Kidney glomerular epithelial cell (primary cell): Measurements from ENCODE around the gene MYPOP.

Experiments
- DNase-seq: peaks from one replicate; lab custom pipeline; 2025; lab: John Stamatoyannopoulos, UW

Gene MYPOP, protein sequence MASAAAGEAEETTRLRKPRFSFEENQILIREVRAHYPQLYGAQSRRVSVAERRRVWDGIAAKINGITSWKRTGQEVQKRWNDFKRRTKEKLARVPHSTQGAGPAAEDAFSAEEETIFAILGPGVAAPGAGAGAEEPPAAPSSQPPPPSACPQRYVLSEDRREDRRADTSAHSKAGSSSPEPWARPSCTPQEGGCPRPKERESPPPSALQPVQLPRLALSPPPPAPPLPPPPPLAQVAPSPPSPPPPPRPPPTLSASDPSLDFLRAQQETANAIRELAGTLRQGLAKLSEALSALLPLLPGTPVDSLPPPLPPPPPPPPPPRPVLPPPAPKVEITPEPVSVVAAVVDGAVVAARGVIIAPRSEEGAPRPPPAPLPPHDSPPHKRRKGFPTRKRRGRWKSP

DNA sequence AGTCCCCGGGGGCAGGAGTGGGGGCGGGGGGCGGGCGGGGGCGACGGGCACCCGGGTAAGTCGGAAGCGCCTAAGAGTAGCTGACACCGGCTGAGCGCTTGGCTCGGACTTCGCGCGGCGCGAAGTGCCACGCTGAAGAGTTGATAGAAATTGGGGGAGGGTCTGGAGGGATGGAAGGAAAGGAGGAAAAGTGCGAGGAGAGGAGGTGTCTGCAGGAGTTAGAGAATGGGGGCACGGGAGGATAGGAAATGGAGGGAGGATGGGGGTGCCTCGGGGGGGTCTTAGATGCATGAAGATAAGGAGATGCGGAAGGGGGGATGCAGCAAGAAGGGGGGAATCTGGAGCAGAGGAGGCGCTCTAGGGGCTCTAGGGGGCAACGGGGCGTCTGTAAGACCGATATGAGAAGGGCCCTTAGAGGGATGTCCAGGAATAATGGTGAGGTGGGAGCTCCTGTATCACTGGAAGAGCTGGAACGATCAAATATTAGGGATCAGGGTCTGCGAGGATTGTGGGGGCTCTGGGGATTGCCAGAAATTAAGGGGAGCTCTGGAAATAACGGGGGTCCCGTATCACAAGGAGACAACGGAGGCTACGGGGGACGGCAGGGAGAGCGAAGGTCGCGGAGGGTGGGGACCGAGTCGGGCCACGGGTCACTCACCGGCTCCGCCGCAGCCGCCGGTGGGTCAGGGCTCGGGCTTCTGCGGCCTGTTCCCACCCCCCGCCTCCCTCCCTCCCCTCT, at the start of gene MYPOP:
Gene MYPOP, minus strand, starts transcription at position 702 of the 739 bp plus-strand sequence. CDS start 840 bp downstream, outside the sequence.
- DNase-seq: no peak

GRCh38 chr19:45947926-45948325, 45.5 kb upstream of the MYPOP start:
- no peak for DNase-seq

DNA sequence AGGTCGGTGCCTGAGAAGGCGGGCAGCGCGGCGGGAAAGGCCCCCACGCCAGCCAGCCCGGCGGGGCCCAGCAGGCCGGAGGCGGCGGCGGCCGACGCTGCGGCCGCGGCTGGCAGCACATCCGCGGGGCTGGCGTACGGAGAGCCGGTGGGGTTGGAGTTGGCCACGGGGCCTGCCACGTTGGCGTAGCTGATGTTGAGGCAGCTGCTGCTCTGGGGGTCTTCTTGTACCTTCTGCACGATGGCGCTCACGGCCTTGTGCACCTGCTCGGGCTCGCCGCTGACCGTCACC, 38.0 kb upstream of the MYPOP start:
- no peak for DNase-seq

DNA sequence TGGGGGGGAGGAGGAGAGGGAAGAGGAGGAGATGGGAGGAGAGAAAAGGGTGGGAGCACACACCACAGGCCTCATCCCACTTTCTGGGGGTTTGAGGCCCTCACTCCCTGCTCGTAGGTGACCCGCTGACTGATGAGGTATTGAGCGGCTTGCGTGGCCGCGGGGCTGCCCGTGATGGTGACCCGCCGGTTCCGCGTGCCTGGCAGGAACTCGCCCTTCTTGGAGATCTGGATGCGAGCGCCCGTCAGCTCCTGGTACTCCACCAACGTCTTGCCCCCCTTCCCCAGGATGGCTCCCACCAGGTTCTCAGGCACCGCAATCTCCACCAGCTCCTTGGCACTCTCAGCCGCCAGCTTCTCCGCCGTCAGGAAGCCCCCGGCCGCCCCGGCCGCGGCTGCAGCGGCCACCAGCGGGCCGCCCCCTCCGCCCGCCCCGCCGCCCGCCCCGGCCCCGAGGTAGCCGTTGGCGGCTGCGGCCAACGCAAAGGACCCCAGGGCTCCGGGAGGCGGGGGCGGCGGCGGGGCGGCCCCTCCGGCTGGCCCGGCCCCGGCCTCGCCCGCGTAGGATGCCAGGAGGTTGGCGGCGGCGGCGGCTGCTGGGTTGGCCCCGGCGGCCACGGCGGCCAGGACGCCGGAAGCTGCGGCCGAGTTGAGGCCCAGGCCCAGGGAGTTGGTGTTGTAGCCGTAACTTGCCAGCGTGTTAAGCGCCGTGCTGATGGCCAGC, 37.5 kb upstream of the MYPOP start:
- DNase-seq: no peak

GRCh38 chr19:45938733-45939319, 36.4 kb upstream of the MYPOP start:
- no peak for DNase-seq

DNA sequence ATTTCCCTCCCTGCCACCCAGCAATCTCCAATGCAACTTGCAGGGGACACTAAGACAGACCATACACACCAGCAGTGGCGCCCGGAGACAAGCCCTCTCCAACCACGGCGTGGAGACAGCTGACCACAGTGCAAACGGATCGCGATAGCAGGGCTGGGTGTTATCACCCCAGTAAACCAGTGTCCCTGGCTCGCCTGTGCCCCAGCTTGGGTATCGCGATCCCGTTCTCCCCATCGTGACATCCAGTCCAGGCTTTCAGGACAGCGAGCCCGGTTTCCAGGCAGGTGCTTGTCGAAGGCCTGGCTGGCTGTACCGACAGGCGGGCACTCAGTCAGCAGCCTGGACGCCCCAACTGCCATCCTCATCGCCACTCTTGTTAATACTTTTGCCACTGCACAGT, 32.9 kb upstream of the MYPOP start:
- no peak for DNase-seq

DNA sequence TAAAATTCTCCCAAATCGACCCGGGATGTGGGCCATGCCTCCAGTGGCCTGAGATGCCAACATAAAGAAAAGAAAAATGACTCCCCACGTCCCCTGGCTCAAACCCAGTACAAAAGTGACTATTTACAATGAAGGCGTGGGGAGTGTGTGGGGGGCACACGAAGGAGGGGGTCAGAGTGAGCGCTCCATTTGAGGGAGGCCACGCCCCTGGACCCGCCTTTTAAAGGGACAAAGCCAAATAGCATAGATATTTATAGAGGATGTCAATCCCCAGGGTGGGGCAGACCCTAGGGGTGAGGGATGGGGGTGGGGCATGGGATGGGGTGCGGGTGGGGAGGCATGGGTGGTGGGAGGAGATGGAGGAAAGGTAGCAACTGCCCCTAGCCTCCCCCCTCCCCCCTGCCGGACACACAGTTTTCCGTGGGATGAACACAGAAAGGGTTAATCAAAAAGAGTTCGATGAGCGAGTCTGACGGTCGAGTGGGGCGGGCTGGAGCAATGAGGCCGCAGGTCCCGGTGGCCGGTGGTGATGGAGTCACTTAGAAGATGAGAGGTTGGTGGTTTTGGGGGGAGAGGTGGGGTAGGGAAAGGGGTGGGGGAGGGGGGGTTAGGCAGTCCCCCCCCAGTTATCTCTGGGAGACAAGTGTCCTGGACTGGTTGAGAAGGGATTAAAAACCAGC, 32.3 kb upstream of the MYPOP start:
- no peak for DNase-seq

- no peak for DNase-seq
These were observed 31.3 kb upstream of the MYPOP start for GRCh38 chr19:45933759-45934158.

- DNase-seq: no peak
These were observed 28.6 kb upstream of the MYPOP start for GRCh38 chr19:45931055-45931454.

GRCh38 chr19:45929247-45929646, 26.8 kb upstream of the MYPOP start:
- DNase-seq: no peak

DNA sequence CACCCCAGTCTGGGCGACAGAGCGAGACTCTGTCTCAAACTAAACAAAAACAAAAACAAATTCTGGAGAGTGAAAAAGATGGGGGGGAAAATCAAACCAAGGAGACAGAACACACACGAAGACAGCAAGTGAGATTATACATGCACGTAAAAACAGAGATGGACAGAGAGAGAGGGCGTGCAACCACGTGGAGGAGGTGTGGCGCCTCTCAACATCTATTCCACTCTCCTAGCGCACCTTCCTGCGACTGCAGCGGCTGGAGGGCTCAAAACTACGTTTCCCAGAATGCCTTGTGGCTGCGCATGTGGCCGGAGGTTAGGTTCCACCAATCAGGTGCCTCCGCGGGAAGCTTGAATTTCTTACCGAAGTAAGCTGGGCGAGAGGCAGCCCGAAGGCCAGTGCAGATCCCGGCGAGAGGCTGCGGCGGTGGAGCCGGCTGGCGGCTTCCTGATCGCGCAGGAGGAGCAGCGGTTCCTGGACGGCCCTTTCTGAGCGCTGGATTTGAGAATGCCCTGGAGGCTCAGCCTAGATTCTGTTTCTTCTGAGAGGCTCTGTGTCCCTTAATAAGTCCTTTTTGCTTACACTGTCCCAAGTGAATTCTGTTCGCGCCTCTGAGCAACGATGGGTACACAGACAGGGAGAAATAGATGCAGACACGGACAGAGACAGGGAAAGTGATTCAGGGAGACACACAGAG, 25.3 kb upstream of the MYPOP start:
- DNase-seq: peak; percentile 81

DNA sequence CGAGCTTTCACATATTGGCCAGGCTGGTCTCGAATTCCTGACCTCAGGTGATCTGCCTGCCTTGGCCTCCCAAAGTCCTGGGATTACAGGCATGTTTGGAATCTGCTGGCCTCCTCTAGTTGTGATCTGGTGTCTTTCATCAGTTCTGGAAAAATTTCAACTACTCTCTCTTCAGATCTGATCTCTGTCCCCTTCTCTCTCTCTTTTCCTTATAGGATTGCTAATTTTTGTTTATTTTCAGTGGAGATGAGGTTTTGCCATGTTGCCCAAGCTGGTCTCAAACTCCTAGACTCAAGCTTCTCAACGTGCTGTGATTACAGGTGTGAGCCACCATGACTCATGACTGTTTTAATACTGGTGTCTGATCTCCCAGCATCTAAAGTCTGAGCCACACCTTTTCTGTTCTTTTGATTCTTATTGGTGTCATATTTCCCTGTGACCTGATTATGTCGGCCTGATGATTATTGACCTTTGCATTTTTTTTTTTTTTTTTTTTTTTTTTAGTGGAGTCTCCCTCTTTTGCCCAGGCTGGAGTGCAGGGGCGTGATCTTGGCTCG, 22.6 kb upstream of the MYPOP start:
- no peak for DNase-seq

DNA sequence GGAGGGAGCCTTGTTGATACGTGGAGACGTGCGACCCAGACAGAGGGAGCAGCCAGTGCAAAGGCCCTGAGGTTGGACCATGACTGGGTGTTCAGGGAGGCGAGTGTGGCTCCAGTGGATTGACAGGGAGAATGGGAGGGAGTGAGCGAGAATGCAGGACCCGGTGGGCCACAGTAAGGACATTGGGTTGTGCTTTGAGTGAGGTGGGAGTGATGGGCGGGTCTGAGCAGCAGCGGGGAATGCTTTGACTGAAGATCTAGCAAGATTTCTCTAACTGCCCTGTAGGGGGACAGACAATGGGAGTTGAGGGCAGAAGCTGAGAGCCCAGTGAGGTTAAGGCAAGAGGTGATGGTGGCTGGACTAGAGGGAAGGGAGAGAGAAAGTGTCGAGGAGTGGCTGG, 19.9 kb upstream of the MYPOP start:
- DNase-seq: no peak

DNA sequence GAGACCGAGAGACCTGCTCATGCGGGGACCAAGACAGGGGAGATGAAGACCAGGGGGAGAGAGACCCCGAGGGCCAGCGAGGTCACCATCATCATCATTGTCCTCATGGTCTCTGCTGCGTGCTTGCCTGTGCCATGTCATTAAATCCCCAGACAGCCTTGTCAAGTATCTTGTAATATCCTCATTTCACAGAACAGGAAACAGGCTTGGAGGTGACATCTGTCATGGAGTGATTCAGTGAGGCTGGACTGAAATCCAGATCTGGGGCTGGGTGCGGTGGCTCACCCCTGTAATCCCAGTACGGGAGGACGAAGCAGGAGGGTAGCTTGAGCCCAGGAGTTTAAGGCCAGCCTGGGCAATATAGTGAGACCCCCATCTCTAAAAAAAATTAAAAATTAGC, 18.0 kb upstream of the MYPOP start:
- DNase-seq: no peak

- DNase-seq: no peak
These were observed 17.3 kb upstream of the MYPOP start for GRCh38 chr19:45919678-45920077.

DNA sequence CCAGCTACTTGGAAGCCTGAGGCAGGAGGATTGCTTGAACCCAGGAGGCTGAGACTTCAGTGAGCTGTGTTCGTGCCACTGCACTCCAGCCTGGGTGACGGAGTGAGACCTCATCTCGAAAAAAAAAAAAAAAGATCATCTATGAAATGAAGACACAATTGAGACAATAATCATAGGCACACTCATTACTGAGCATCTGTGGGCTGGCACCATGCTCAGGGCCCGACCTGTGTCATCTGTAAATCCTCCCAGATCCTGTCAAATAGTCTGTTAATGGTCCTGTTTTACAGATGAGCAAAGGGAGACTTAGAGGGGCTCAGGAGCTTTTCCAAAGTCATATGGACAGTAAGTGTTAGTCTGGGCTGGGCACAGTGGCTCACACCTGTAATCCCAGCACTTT, 16.3 kb upstream of the MYPOP start:
- no peak for DNase-seq

GRCh38 chr19:45917421-45918091, 15.1 kb upstream of the MYPOP start:
- DNase-seq: no peak

GRCh38 chr19:45913874-45914830, 11.7 kb upstream of the MYPOP start, which contains the start of gene NANOS2:
Gene NANOS2, minus strand, starts transcription at chr19:45914778. Its CDS starts 85 bp downstream, at chr19:45914693.
- no peak for DNase-seq

DNA sequence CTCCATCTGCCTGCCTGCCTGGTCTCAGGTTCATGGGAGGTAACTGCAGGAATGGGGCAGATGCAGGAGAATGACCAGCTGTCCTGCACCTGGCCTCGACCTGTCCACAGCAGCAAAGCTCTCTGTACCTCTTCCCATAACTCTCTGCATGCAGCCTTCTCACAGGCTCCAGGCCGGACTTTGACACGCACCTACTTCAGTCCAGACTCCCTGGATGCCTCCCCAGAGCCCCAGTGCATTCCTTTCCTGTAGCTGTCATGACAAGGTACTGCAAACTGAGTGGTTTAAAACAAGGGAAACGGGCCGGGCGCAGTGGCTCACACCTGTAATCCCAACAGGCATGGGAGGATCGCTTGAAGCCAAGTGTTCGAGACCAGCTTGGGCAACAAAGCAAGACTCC, 8.9 kb upstream of the MYPOP start:
- DNase-seq: no peak
